GM18520 (cell line): ENCODE measurements around the gene VPS18.
A peak's percentile ranks its signal among the peaks of the same experiment; 100 is the strongest.

Experiments
- ATAC-seq: cut with Tn5 transposase; IDR thresholded peaks from one replicate; pipeline ENCODE4 v1.9.1; 2021; ENCODE audit not compliant: unreplicated experiment

VPS18 gene

DNA sequence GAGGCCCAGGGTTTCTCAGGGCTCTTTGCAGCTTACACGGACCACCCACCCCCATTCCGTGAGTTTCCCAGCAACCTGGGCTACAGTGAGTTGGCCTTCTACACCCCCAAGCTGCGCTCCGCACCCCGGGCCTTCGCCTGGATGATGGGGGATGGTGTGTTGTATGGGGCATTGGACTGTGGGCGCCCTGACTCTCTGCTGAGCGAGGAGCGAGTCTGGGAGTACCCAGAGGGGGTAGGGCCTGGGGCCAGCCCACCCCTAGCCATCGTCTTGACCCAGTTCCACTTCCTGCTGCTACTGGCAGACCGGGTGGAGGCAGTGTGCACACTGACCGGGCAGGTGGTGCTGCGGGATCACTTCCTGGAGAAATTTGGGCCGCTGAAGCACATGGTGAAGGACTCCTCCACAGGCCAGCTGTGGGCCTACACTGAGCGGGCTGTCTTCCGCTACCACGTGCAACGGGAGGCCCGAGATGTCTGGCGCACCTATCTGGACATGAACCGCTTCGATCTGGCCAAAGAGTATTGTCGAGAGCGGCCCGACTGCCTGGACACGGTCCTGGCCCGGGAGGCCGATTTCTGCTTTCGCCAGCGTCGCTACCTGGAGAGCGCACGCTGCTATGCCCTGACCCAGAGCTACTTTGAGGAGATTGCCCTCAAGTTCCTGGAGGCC, 5.4 kb downstream of the VPS18 start:
- ATAC-seq = no peak

DNA sequence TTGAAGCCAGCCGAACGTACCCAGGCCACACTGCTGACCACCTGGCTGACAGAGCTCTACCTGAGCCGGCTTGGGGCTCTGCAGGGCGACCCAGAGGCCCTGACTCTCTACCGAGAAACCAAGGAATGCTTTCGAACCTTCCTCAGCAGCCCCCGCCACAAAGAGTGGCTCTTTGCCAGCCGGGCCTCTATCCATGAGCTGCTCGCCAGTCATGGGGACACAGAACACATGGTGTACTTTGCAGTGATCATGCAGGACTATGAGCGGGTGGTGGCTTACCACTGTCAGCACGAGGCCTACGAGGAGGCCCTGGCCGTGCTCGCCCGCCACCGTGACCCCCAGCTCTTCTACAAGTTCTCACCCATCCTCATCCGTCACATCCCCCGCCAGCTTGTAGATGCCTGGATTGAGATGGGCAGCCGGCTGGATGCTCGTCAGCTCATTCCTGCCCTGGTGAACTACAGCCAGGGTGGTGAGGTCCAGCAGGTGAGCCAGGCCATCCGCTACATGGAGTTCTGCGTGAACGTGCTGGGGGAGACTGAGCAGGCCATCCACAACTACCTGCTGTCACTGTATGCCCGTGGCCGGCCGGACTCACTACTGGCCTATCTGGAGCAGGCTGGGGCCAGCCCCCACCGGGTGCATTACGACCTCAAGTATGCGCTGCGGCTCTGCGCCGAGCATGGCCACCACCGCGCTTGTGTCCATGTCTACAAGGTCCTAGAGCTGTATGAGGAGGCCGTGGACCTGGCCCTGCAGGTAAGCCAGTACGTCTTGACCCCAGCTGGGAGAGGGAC, 6.2 kb downstream of the VPS18 start:
- no peak for ATAC-seq

DNA sequence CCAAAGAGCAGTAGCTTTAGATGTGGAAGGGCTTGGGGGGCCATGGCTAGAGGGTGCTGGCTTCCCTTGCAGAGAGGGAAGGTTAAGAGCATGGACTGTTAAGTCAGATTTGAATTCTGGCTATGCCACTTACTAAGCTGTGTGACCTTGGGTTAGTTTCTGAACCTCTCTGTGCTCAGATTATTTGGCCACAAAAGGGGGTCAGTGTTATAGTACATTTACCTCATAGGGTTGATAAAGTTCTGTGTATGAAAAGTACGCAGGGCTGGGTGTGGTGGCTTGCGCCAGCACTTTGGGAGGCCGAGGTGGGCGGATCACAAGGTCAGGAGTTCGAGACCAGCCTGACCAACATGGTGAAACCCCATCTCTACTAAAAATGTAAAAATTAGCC, 6.8 kb downstream of the VPS18 start:
- no peak for ATAC-seq

DNA sequence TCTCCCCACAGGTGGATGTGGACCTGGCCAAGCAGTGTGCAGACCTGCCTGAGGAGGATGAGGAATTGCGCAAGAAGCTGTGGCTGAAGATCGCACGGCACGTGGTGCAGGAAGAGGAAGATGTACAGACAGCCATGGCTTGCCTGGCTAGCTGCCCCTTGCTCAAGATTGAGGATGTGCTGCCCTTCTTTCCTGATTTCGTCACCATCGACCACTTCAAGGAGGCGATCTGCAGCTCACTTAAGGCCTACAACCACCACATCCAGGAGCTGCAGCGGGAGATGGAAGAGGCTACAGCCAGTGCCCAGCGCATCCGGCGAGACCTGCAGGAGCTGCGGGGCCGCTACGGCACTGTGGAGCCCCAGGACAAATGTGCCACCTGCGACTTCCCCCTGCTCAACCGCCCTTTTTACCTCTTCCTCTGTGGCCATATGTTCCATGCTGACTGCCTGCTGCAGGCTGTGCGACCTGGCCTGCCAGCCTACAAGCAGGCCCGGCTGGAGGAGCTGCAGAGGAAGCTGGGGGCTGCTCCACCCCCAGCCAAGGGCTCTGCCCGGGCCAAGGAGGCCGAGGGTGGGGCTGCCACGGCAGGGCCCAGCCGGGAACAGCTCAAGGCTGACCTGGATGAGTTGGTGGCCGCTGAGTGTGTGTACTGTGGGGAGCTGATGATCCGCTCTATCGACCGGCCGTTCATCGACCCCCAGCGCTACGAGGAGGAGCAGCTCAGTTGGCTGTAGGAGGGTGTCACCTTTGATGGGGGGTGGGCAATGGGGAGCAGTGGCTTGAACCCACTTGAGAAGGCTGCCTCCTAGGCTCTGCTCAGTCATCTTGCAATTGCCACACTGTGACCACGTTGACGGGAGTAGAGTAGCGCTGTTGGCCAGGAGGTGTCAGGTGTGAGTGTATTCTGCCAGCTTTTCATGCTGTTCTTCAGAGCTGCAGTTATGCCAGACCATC, 8.6 kb downstream of the VPS18 start:
- ATAC-seq = no peak

DNA sequence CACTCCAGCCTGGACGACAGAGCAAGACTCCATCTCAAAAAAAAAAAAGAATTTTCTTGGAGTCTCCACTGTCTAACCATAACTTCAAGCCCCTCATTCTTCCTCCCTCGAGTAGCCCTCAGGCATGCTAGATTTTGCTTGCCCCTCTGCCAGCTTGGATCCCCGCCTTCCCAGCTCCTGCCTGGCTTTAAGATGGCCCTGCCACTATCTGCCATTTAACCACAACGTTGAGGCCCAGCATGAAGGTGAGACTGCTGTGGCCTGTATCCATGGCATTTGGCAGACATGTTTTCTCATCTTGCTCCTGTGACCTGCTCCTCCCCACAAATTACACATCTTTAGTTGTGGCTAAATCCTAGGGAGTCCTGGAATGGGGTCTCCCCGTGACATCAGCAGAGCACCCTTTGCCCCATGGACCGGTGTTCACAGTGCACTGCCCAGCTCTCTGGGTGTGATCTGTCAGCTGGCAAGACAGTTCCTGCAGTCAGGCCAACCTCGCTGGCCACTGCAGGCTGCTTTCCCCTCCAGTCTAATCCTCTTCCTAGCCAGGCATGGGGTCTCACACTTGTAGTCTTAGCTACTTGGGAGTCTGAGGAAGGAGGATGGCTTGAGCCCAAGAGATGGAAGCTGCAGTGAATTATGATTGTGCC, 10.4 kb downstream of the VPS18 start:
- no peak for ATAC-seq

DNA sequence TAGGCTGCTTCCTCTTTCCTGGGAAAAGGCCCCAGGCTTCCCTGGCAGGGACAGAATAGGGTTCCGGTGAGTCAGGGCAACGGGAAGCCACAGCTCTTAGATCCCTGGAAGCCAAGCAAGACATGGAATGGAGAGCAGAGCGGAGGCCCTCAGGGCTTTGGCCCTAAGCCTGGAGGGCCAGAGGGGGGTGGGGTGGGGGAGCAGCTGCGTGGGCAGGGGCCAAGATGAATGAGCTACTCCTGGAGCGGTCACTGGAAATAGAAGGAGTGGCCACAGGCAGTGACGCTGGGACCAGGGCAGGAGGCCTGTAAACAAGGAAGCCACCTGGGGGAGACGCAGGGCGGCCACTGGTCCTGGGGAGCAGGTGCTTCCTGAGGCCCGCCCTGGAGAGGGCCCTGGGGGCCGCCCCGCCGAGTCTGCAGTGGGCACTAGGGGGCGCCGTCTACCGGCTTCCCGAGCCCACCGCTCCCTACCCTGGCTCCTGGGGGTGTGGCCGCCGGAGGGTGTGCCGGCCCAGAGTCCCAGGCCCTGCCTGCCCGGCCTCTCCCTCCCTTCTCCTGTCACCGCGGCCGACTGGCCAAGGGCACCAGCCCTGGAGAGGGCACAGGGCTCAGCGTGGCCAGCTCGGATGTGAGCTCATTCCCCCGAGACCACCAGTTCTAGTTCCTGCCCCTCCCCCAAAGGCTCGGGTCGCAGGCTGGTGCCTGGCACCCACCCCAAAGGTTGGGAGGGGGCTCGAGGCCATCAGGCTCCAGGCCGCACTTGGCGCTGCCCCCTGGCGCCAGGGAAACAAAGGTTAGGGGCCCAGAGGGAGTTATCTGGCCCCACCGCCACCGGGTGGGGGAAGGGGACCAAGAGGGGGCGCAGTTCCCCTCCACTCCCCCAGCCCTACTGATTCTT, 12.1 kb downstream of the VPS18 start:
- peak; percentile 33 for ATAC-seq

DNA sequence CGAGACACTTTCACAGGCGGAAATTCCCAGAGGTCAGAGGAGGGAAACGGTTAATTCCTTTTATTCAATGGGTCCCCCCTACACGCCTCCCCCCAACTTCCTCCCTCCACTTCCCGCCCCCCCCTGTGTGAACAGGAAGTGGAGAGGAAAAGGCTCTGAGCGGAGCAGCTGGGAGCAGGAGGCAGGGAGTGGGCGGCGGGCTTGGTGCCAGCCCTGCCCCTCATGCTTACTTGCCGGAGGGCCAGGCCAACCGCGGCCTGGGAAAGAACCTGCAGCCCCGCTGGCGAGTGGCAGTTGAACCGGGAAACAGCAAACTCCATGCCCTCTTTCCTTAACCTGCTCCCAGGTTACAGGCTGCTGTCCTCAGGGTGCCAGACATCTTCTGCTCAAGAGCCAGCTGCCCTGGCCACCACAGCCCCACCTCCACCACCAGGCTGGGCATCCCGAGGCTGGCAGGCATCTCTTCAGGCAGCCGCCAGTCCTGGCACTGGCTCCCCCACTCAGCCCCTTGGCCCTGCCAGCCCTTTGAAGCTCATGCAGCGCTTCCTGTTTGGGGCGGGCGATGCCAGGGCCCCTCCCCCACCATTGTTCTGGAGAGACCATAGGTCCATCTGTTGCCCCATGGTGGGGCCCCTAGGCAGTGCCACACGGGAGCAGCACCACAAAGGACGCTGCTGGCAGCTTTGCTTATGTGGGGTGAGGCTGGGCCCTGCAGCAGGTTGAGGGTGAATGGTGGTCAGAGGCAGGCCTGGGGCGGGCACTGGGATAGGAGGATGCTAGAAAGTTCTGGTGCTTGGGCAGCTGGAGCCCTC, 12.9 kb downstream of the VPS18 start:
- ATAC-seq = no peak

DNA sequence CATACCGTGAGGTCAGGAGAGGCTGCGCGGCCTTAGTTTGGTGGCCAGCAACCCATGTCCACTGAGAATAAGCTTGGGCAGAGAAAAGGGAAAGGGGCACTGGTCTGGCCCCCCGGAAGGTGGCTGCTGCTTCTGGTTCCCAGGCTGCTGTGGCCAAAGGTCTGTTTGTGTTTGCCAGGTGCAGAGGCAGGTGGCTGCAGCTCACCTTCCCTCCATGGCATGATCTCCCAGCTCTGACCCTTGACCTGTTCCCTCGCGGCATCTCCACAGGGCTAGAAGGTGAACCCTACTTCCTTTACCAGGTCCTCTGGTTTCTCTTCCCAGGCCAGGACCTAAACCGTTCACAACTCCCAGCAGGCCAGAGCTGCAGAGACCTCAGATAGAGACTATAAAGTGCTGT, 13.8 kb downstream of the VPS18 start:
- ATAC-seq = no peak

DNA sequence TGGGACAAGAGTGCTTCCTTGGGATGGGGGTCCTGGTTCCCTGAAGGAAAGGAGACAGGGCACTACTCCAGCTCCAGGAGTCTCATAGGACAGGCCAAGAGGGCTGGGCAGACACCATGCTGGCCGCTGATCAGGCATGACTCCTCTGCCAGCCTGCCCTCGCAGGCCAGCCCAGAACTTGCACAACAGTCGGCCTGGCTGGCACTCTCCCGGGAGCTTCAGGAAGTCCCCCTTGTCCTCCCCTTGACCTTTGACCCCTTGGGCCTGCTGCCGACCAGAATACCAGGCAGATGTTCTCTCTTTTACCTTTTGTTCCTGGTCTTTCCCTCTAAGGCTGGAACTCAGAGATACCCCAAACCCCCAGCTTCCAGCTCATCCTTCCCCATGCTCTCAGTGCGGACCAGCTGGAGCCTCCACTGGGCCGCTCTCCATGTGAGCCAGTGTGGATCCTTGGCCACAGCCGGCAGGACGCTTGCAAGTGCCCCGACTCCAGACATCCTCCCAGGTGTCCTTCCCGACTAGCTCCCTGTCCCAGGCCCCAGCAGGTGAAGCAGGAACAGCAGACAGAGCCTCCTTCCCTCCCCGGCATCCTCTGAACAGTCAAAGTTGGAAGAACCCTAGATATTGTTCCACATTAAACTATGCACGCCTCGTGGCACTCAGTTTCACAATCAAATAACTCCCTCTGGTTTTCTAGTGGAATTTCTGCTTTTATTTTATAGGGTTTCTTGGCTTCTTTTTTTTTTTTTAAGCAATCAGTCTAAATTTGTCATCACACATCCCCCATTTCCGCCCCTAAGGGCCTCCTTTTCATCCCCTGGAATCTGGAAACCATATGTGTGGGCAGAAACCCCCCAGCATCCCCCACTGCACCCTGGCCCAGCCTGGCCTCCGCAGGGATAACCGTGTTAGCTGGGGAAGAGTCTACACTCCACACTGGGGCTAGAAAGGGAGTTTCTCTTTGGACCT, 15.7 kb downstream of the VPS18 start:
- no peak for ATAC-seq

DNA sequence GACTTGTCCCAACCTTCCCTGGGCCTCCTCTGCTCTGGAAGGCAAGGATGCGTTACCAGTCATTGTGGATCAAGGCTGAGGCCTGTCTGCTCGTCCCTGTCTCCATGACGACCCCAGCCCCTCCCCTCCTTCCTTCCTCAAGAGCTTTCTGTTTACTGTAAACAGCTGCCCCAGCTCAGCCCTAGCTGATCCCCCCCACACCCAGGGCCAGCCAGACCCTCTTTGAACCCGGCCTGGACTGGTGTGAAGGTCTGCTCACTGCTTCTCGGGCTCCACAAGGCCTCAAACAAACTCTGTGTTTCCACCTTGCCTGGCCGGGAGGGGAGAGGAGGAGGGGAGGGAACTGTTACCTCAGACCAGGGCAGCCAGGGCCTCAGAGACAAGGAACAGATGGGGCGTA, 16.9 kb downstream of the VPS18 start:
- ATAC-seq = no peak

DNA sequence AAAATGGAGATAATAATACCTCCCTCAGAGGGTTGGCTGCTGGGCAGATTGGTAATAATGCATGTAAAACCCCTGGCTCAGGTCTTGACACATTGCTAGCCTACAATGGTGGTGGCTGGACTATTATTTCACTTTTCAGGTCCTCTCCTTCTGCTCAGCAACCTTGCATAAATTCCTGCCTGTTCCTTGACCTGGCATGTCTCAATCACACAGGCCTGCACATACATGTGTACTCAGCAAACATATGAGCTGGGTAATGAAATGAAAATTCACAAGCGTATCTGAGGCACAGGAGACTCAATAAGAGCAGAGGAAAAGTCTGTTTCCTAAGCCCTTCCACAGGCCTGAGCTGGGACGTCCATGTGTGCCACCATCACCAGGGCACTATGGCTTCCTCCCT, 17.4 kb downstream of the VPS18 start:
- no peak for ATAC-seq

DNA sequence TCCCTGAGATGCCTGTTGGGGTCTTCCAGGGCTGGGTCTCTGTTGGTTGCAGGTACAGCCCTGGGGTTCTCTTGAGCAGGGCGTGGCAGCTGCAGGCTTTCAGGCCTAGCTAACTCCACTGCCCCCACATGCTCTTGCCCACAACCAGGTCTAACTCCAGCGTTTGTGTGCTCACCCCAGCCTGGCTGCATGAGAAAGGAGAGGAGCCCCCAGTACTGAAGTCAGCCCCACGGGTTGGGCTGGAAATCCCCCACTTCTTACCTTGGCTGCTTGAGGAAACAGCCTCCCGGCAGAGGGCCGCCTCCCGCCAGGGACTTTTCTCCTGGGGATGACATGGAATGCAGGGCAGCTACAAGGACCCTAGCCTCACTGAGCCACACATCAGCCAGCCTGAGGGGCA, 18.2 kb downstream of the VPS18 start:
- ATAC-seq = no peak

DNA sequence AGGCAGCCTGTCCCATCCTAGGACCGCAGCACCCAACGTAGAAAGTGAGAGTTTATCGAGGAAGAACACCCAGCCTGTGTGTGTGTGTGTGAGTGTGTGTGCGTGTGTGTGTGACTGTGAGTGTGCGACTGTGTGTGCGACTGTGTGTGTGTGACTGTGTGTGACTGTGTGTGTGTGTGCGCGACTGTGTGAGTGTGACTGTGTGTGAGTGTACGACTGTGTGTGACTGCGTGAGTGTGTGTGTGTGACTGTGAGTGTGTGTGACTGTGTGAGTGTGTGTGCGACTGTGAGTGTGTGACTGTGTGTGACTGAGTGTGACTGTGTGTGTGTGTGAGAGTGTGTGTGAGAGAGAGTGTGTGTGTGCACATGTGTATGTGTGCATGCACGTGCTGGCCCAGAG, 19.8 kb downstream of the VPS18 start:
- ATAC-seq = no peak

DNA sequence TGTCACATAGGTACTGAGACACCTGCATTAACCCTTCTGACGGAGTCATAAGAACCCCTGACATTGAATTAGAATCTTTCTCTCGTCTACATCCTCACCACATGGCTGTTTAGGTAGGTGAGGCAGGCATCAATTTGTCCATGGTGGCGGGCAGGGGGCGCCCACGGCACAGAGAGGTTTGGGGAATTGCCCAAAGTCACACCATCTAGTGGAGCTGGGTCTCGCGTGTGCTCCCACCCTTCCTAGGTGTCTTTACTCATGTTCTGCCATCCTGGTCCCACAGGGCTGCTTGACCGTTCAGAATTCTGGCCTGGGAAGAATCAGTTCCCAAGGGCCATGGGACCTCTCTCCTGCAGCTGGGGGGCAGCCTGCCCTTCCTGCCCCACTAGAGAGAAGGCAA, 20.2 kb downstream of the VPS18 start:
- no peak for ATAC-seq

DNA sequence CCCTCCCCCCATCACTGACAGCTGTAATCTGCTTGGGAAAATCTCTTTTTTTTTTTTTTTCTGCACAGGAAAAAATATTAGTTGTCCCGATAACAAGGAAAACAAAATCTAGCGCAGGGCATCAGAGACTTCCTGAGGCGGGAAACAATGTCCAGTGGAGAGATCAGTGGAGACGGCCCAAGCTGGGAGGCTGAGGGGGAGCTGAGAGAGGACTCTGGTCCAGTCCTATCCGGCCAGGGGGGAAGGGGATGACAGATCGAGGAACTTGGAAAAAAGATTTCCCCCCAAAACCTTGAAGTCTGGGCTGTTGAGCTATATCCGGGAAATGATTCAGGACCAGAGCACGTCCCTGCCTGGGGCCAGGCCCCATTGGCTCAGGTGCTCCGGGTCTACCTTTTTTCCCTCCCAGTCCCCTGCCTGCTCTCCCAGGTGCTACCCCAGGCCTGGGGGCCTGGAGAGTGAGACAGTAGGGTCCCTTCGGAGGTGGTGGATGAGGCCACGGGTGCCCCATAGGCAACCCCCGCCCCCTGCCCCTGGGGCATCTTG, 20.9 kb downstream of the VPS18 start:
- no peak for ATAC-seq

DNA sequence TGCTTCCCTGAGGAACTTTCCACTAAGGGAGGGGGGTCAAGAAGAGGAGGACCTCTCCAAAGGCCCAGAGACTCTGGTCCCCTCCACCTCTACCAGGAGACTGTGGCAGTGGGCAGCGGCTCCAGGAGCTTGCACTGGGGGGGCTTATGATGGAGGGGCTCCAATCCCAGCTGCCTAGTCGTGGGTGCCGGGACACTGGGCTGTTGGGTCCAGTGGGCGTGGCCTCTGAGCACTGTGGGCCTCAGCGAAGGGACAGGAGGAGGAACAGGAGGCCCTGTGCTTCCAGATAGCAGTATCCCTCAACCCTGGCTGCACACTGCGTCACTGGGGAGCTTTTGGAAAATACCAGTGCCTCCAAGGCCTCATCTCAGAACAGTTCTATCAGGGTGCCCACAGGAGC, 21.4 kb downstream of the VPS18 start:
- no peak for ATAC-seq

DNA sequence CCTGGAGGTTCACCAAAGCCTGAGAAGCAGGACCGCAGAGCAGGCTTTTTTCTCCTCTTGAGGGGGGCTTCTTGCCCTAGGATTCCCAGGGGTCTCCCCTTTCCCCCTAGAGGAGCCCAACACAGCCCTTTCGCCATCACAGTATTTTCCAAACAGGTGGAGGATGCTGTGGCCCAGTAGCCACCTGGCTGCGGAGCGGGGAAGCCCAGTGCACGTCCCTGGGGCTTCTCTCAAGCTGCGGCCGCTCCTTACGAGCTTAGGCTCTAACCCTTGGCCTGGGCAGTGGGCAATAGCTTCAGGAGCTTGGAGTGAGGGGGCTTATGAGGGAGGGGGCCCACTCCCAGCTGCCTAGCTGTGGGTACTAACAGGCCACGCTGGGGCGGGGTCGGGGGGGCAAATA, 23.3 kb downstream of the VPS18 start:
- ATAC-seq = no peak
